Mammary epithelial cell (primary cell): ENCODE data around the gene ASIC3.

Source experiments
- EZH2 ChIP-seq: IDR thresholded peaks from 2 replicates; pipeline ENCODE4 v1.6.1; 2012; ENCODE audit warnings: low read length, inconsistent platforms, borderline replicate concordance
- TF ChIP-seq, protein P1 (sequence below), 2 donors: IDR thresholded peaks in 1 of 2; conservative IDR thresholded peaks in 1 of 2; 2 replicates each; pipeline ENCODE4 v1.5.1; 2011 to 2012; ENCODE audit warnings: inconsistent platforms in 2 of 2, low read length in 2 of 2, mild to moderate bottlenecking in 2 of 2, control low read depth in 1 of 2, low read depth in 1 of 2; ENCODE audit not compliant: insufficient read depth in 1 of 2; ENCODE audit errors: extremely low read depth in 1 of 2

DNA sequence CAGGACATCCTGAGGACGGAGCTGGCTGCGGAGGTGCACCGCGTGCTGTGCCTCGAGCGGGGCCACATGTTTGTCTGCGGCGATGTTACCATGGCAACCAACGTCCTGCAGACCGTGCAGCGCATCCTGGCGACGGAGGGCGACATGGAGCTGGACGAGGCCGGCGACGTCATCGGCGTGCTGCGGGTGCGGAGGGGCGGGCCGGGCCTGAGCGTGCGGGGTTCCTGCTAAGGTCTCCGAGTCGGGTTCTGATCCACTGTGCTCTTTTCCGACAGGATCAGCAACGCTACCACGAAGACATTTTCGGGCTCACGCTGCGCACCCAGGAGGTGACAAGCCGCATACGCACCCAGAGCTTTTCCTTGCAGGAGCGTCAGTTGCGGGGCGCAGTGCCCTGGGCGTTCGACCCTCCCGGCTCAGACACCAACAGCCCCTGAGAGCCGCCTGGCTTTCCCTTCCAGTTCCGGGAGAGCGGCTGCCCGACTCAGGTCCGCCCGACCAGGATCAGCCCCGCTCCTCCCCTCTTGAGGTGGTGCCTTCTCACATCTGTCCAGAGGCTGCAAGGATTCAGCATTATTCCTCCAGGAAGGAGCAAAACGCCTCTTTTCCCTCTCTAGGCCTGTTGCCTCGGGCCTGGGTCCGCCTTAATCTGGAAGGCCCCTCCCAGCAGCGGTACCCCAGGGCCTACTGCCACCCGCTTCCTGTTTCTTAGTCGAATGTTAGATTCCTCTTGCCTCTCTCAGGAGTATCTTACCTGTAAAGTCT is 34.4 kb upstream of the ASIC3 start:
- peak; percentile 50 for TF ChIP-seq EZH2
- TF ChIP-seq, protein P1, sequence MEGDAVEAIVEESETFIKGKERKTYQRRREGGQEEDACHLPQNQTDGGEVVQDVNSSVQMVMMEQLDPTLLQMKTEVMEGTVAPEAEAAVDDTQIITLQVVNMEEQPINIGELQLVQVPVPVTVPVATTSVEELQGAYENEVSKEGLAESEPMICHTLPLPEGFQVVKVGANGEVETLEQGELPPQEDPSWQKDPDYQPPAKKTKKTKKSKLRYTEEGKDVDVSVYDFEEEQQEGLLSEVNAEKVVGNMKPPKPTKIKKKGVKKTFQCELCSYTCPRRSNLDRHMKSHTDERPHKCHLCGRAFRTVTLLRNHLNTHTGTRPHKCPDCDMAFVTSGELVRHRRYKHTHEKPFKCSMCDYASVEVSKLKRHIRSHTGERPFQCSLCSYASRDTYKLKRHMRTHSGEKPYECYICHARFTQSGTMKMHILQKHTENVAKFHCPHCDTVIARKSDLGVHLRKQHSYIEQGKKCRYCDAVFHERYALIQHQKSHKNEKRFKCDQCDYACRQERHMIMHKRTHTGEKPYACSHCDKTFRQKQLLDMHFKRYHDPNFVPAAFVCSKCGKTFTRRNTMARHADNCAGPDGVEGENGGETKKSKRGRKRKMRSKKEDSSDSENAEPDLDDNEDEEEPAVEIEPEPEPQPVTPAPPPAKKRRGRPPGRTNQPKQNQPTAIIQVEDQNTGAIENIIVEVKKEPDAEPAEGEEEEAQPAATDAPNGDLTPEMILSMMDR (conservative IDR thresholded peaks at IDR 0.05 in 1 of 2, IDR thresholded peaks at IDR 0.05 in 1 of 2; ENCODE audit: extremely low read depth in 1 of 2, insufficient read depth in 1 of 2, low read depth in 1 of 2, low read length in 2 of 2) = peak in 1 of 2 donors; percentile 26
